ENCODE measurements around the gene FBLN2. TPM values are rescaled to one million over a fixed set of nuclear protein-coding genes. Genes with fewer than 3 reads are reported as not detected.

Gene FBLN2
- total and polyA plus RNA-seq, 10 of the 15 experiments (the other 5 are each of a cell fraction or from before 2014, with no cell fraction given) = 0.03 to 0.41 (median 0.12) TPM; not detected in 2

DNA sequence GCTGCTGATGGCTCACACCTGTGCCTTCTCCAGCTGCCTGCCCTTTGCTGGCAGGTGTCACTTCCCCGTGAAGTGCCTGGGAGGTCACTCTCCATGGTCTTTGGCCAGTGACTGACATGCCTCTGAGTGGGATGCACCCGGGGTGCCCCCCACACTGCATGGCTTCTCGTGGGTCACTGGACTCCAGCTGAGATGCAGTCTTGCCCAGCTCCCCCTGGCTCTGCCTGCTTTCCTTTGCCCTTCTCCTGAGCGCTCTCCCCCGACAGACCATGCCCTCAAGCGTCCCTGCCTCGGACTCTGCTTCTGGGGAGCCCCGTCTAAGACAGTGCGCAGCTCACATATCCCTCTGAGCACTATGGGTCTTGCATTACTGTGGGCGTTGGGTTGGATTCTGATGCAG lies 14.4 kb downstream of the FBLN2 start:
- WGBS (ENCODE audit: insufficient coverage, insufficient replicate concordance, low lambda C conversion rate, missing lambda C conversion rate) = 17% methylated on average over 10 of the region's 10 CpGs
- RAD21 ChIA-PET (ENCODE audit: unreplicated experiment) = no interaction called here
- TF ChIP-seq EZH2 (IDR thresholded peaks at IDR 0.05; ENCODE audit: borderline replicate concordance, control insufficient read depth, low read depth, low read length) (no peak), SREBF2 (IDR thresholded peaks at IDR 0.05; ENCODE audit: low read length) (no peak), RELA (IDR thresholded peaks at IDR 0.05; ENCODE audit: borderline replicate concordance, partially characterized antibody) (no peak), TCF3 (IDR thresholded peaks at IDR 0.05; ENCODE audit: borderline replicate concordance, insufficient read depth, low read depth, low read length) (no peak)
- ATAC-seq (no peak), DNase-seq (ENCODE audit: low read depth, low spot score) (no peak), FAIRE-seq (no peak)
- Histone ChIP-seq H4K20me1 (ENCODE audit: control insufficient read depth, insufficient read depth) (no peaks in the 10 kb centered on the region), H3K36me3 (ENCODE audit: control insufficient read depth in 2 of 2, insufficient read depth in 2 of 2, low read length in 1 of 2) (no peaks in the 10 kb centered on the region), H3K27ac (ENCODE audit: control insufficient read depth, insufficient read depth) (no peak overlapping the region), H3K79me2 (ENCODE audit: control insufficient read depth, insufficient read depth, low read length) (no peaks in the 10 kb centered on the region), H3K4me3 (no peak overlapping the region), H3K4me2 (ENCODE audit: control insufficient read depth, insufficient read depth) (no peak overlapping the region), H3K27me3 (replicated peaks in 1 of 2; ENCODE audit: control insufficient read depth in 2 of 2, insufficient read depth in 2 of 2, low read length in 1 of 2) (peaks cover 0 to 1% of the 10 kb centered on the region in 2 experiments; a peak in 2 of 4 replicates), H3K4me1 (ENCODE audit: control insufficient read depth, insufficient read depth, low read length) (no peaks in the 10 kb centered on the region), H3K9ac (ENCODE audit: control insufficient read depth, insufficient read depth, low read length) (no peak overlapping the region), H2AFZ (ENCODE audit: control insufficient read depth, low read depth, low read length) (no peak overlapping the region), H3K9me3 (replicated peaks; ENCODE audit: control insufficient read depth, insufficient read depth, low read length) (no peaks in the 10 kb centered on the region)
- POLR2A ChIA-PET = no interaction called here
- intact Hi-C loops (cut with micrococcal nuclease; ENCODE audit: unreplicated experiment) (no loop called here), in situ Hi-C loops (cut with MboI) (no loop called here)
- SMC1A ChIA-PET (ENCODE audit: uncharacterized antibody, unreplicated experiment) = no interaction called here
- BruUV-seq (replicated peaks) = no TSS peak
- CTCF ChIA-PET = no interaction called here

DNA sequence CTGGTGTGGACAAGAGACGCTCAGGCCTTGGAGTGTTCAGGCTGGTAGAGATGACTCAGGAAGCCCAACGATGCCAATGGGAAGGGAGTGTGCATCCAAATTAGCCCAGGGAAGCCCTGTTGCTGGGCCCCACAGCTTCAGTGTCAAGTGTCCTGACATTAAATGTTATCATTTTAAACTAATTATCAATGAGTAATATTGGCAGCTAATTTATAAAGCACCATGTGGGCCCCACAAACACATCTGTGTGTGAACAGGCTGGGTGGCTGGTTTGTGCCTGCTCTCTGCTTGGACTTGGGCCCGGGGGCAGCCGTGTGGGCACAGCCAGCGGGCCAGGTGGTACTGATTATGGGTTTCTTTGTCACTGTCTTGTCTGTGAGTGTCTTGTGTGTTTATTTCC lies 15.0 kb downstream of the FBLN2 start:
- in situ Hi-C loops (cut with MboI) (no loop called here), intact Hi-C loops (cut with micrococcal nuclease; ENCODE audit: unreplicated experiment) (no loop called here)
- H3K27me3 ChIP-seq (replicated peaks in 1 of 2; ENCODE audit: control insufficient read depth in 2 of 2, insufficient read depth in 2 of 2, low read length in 1 of 2) = peaks cover 0 to 1% of the 10 kb centered on the region in 2 experiments; a peak in 2 of 4 replicates
- WGBS (ENCODE audit: insufficient coverage, insufficient replicate concordance, low lambda C conversion rate, missing lambda C conversion rate) = 50% methylated on average over 5 of the region's 5 CpGs
- H3K4me3 ChIP-seq = no peak overlapping the region
- no peaks in the 10 kb centered on the region for H3K36me3 ChIP-seq (ENCODE audit: control insufficient read depth in 2 of 2, insufficient read depth in 2 of 2, low read length in 1 of 2)
- FAIRE-seq (no peak), DNase-seq (ENCODE audit: low read depth, low spot score) (no peak), ATAC-seq (no peak)
- no peaks in the 10 kb centered on the region for H3K9me3 ChIP-seq (replicated peaks; ENCODE audit: control insufficient read depth, insufficient read depth, low read length)
- POLR2A ChIA-PET = no interaction called here
- no peaks in the 10 kb centered on the region for H3K4me1 ChIP-seq (ENCODE audit: control insufficient read depth, insufficient read depth, low read length)
- CTCF ChIA-PET = no interaction called here
- BruUV-seq (replicated peaks) = no TSS peak
- H4K20me1 ChIP-seq (ENCODE audit: control insufficient read depth, insufficient read depth) = no peaks in the 10 kb centered on the region
- H3K9ac ChIP-seq (ENCODE audit: control insufficient read depth, insufficient read depth, low read length) = no peak overlapping the region
- H3K27ac ChIP-seq (ENCODE audit: control insufficient read depth, insufficient read depth) = no peak overlapping the region
- no peak overlapping the region for H2AFZ ChIP-seq (ENCODE audit: control insufficient read depth, low read depth, low read length)
- RAD21 ChIA-PET (ENCODE audit: unreplicated experiment) = no interaction called here
- SMC1A ChIA-PET (ENCODE audit: uncharacterized antibody, unreplicated experiment) = no interaction called here
- H3K4me2 ChIP-seq (ENCODE audit: control insufficient read depth, insufficient read depth) = no peak overlapping the region
- H3K79me2 ChIP-seq (ENCODE audit: control insufficient read depth, insufficient read depth, low read length) = no peaks in the 10 kb centered on the region
- TF ChIP-seq EP300 (IDR thresholded peaks at IDR 0.05; ENCODE audit: borderline replicate concordance in 1 of 2, control insufficient read depth in 1 of 2, low read depth in 2 of 2, low read length in 2 of 2) = no peak
- no peak for TF ChIP-seq NR2C1 (IDR thresholded peaks at IDR 0.05)
- TF ChIP-seq MEF2B (IDR thresholded peaks at IDR 0.05; ENCODE audit: partially characterized antibody, poor library complexity, severe bottlenecking) = no peak
- TF ChIP-seq, protein P1, sequence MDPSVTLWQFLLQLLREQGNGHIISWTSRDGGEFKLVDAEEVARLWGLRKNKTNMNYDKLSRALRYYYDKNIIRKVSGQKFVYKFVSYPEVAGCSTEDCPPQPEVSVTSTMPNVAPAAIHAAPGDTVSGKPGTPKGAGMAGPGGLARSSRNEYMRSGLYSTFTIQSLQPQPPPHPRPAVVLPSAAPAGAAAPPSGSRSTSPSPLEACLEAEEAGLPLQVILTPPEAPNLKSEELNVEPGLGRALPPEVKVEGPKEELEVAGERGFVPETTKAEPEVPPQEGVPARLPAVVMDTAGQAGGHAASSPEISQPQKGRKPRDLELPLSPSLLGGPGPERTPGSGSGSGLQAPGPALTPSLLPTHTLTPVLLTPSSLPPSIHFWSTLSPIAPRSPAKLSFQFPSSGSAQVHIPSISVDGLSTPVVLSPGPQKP (IDR thresholded peaks at IDR 0.05; ENCODE audit: low read depth, low read length) = no peak
- TF ChIP-seq STAT3 (IDR thresholded peaks at IDR 0.05; ENCODE audit: low read depth, low read length) = no peak
- no peak for TF ChIP-seq GATAD2B (conservative IDR thresholded peaks at IDR 0.05; ENCODE audit: low read depth)
- TF ChIP-seq, protein P2, sequence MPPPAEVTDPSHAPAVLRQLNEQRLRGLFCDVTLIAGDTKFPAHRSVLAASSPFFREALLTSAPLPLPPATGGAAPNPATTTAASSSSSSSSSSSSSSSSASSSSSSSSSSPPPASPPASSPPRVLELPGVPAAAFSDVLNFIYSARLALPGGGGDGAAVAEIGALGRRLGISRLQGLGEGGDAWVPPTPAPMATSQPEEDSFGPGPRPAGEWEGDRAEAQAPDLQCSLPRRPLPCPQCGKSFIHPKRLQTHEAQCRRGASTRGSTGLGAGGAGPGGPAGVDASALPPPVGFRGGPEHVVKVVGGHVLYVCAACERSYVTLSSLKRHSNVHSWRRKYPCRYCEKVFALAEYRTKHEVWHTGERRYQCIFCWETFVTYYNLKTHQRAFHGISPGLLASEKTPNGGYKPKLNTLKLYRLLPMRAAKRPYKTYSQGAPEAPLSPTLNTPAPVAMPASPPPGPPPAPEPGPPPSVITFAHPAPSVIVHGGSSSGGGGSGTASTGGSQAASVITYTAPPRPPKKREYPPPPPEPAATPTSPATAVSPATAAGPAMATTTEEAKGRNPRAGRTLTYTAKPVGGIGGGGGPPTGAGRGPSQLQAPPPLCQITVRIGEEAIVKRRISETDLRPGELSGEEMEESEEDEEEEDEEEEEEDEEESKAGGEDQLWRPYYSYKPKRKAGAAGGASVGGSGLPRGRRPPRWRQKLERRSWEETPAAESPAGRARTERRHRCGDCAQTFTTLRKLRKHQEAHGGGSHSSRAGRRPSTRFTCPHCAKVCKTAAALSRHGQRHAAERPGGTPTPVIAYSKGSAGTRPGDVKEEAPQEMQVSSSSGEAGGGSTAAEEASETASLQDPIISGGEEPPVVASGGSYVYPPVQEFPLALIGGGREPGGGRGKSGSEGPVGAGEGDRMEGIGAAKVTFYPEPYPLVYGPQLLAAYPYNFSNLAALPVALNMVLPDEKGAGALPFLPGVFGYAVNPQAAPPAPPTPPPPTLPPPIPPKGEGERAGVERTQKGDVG (CRISPR knock-in tag; IDR thresholded peaks at IDR 0.05) = no peak
- no peak for TF ChIP-seq CREM (IDR thresholded peaks at IDR 0.05; ENCODE audit: low read depth)

Data from GM12878 (cell line).